ENCODE results near the gene ADAMTS16. TPM values are rescaled to one million over a fixed set of nuclear protein-coding genes. Genes with fewer than 3 reads are reported as not detected.
A peak's percentile ranks its signal among the peaks of the same experiment; 100 is the strongest.

The ADAMTS16 gene
- total and polyA plus RNA-seq, 2 donors from 2014 or later = 5.6 to 7.5 TPM

DNA sequence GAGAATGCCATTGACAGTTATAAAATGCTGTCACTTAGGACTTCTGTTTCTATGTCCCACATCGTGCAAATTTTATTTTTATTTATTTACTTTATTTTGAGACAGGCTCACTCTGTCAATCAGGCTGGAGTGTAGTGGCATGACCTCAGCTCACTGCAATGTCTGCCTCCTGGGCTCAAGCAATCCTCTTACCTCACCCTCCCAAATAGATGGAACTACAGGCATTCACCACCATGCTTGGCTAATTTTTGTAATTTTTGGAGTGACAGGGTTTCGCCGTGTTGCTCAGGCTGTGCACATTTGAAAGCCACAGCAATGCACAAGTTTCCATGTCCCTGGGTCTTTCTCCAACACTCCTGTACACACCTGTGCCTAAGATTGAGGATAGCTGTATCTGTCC lies 51.8 kb downstream of the ADAMTS16 start:
- Histone ChIP-seq H3K4me1 (ENCODE audit: control insufficient read depth in 2 of 3, insufficient read depth in 2 of 3, low read depth in 1 of 3, low read length in 3 of 3) (peaks cover 3 to 21% (median 13%) of the 10 kb centered on the region in 3 donors), H3K27me3 (ENCODE audit: control insufficient read depth, insufficient read depth, low read length) (no peaks in the 10 kb centered on the region), H3K9me3 (ENCODE audit: control insufficient read depth in 2 of 3, insufficient read depth in 1 of 3, low read length in 3 of 3) (no peaks in the 10 kb centered on the region), H3K4me3 (ENCODE audit: low read length in 3 of 3) (no peak overlapping the region), H3K9ac (ENCODE audit: low read length in 3 of 3) (no peak overlapping the region), H3K36me3 (ENCODE audit: control insufficient read depth in 2 of 3, insufficient read depth in 3 of 3, low read length in 3 of 3) (no peaks in the 10 kb centered on the region), H3K27ac (ENCODE audit: low read depth in 2 of 2, low read length in 2 of 2) (no peak overlapping the region)
- FAIRE-seq (no peak), DNase-seq (no peak)
- TF ChIP-seq, protein P1, sequence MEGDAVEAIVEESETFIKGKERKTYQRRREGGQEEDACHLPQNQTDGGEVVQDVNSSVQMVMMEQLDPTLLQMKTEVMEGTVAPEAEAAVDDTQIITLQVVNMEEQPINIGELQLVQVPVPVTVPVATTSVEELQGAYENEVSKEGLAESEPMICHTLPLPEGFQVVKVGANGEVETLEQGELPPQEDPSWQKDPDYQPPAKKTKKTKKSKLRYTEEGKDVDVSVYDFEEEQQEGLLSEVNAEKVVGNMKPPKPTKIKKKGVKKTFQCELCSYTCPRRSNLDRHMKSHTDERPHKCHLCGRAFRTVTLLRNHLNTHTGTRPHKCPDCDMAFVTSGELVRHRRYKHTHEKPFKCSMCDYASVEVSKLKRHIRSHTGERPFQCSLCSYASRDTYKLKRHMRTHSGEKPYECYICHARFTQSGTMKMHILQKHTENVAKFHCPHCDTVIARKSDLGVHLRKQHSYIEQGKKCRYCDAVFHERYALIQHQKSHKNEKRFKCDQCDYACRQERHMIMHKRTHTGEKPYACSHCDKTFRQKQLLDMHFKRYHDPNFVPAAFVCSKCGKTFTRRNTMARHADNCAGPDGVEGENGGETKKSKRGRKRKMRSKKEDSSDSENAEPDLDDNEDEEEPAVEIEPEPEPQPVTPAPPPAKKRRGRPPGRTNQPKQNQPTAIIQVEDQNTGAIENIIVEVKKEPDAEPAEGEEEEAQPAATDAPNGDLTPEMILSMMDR (IDR thresholded peaks at IDR 0.05; ENCODE audit: borderline replicate concordance, extremely low read depth, insufficient read depth) = no peak
- intact Hi-C loops (cut with DNase I) = no loop called here

DNA sequence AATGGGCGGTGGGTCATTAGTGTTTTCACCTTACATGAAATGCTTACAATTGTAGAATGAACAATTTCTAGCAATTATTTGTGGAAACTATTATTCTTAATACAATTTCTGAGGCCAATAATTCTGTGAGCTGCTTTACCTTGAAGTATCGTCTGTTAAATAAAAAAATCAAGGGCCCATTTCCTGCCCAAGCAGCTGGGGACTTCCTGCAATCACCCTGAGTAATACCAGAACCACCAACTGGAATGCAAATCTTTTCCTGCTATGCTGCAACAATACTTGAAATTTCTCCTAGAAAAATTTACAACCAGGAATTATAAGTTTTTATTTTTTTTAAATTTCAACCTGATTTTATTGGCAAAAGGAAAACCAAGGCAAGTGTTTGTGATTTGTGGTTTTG lies 52.6 kb downstream of the ADAMTS16 start:
- H3K36me3 ChIP-seq (ENCODE audit: control insufficient read depth in 2 of 3, insufficient read depth in 3 of 3, low read length in 3 of 3) = no peaks in the 10 kb centered on the region
- H3K9ac ChIP-seq (ENCODE audit: low read length in 3 of 3) = no peak overlapping the region
- FAIRE-seq = no peak
- intact Hi-C loops (cut with DNase I) = no loop called here
- peak overlapping the region in 1 of 2 donors; percentile 41 for H3K27ac ChIP-seq (ENCODE audit: low read depth in 2 of 2, low read length in 2 of 2)
- no peaks in the 10 kb centered on the region for H3K27me3 ChIP-seq (ENCODE audit: control insufficient read depth, insufficient read depth, low read length)
- DNase-seq = no peak
- no peaks in the 10 kb centered on the region for H3K9me3 ChIP-seq (ENCODE audit: control insufficient read depth in 2 of 3, insufficient read depth in 1 of 3, low read length in 3 of 3)
- peaks cover 3 to 15% (median 10%) of the 10 kb centered on the region in 3 donors for H3K4me1 ChIP-seq (ENCODE audit: control insufficient read depth in 2 of 3, insufficient read depth in 2 of 3, low read depth in 1 of 3, low read length in 3 of 3)
- no peak overlapping the region for H3K4me3 ChIP-seq (ENCODE audit: low read length in 3 of 3)
- TF ChIP-seq, protein P1 (IDR thresholded peaks at IDR 0.05; ENCODE audit: borderline replicate concordance, extremely low read depth, insufficient read depth) = no peak

DNA sequence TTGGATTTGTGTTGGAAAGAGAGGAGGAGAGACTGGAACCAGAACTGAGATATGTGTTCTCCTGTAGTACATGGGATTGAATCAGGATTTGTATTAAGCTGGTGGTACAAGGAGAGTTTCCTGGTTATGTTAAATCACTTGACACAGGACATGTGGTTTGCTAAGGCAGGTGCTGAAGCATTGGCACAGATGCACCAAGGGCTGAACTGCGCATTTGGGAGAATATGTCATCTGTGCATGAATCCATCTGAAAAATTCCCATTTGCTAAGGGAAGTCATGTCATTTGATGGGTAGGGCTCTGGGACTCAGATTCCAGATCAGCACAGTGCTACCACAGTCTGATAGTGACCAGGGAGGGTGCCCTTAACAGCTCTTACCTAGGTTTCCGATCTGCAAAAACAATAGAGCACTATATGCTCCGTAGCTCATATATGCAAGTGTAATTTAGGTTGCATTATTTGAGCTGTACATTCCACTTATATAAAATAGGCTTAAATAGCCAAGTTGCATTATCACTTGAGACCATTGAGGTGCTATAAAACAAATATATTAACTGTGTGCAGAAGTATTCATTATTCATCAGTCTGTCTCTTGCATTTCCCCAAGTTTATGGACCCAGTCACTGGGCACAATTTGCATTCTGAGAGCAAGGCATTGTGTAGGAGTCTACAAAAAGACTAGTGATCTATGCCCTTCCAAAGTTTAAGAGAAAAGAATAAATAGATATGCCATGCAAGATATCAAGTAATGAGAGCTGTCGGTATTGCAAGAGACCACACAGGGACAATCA lies 55.2 kb downstream of the ADAMTS16 start:
- intact Hi-C loops (cut with DNase I) = no loop called here
- H3K9me3 ChIP-seq (ENCODE audit: control insufficient read depth in 2 of 3, insufficient read depth in 1 of 3, low read length in 3 of 3) = no peaks in the 10 kb centered on the region
- H3K4me3 ChIP-seq (ENCODE audit: low read length in 3 of 3) = no peak overlapping the region
- H3K9ac ChIP-seq (ENCODE audit: low read length in 3 of 3) = no peak overlapping the region
- TF ChIP-seq, protein P1 (IDR thresholded peaks at IDR 0.05; ENCODE audit: borderline replicate concordance, extremely low read depth, insufficient read depth) = no peak
- H3K27ac ChIP-seq (ENCODE audit: low read depth in 2 of 2, low read length in 2 of 2) = no peak overlapping the region
- H3K27me3 ChIP-seq (ENCODE audit: control insufficient read depth, insufficient read depth, low read length) = no peaks in the 10 kb centered on the region
- no peaks in the 10 kb centered on the region for H3K36me3 ChIP-seq (ENCODE audit: control insufficient read depth in 2 of 3, insufficient read depth in 3 of 3, low read length in 3 of 3)
- FAIRE-seq = no peak
- H3K4me1 ChIP-seq (ENCODE audit: control insufficient read depth in 2 of 3, insufficient read depth in 2 of 3, low read depth in 1 of 3, low read length in 3 of 3) = peaks cover 0 to 8% (median 7%) of the 10 kb centered on the region in 3 donors
- DNase-seq = no peak
